ENCODE data around the gene REEP3.
"Not testable (repeated sequence)": the region's sequence is repeated elsewhere in the genome, so short reads cannot be mapped to it uniquely, and the experiment has no call there.

The REEP3 gene

DNA sequence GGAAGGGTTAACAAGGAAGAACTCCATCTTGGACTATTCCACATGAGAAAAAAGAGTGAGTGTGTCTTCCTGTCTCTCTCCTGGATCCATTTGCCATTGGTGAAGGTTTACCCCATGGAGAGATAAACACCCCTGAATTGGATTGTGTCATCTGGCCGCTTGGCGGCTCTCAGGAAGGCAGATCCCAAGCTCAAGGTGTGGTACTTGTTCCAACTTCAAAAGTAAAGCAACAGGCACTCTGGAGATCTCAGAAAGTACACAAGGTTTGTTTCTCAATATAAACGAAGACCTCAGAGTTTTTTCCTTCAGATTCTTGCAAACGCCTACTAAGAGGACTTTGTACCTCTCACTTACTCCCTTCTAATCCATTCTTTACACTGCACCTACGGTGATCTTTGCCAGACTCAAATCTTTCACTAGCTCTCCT is 116.7 kb downstream of the REEP3 start:
- no peak for ATAC-seq (replicated peaks)
- Mint-ChIP-seq H3K4me1 (ENCODE audit: low read depth in 2 of 2) (no peaks in the 10 kb centered on the region), H3K4me3 (no peak overlapping the region), H3K36me3 (ENCODE audit: insufficient read depth) (peaks cover 2% of the 10 kb centered on the region), H3K9me3 (no peaks in the 10 kb centered on the region), H3K27ac (no peak overlapping the region), H3K27me3 (peaks cover 0 to 10% of the 10 kb centered on the region in 2 donors)
- no peak for DNase-seq

DNA sequence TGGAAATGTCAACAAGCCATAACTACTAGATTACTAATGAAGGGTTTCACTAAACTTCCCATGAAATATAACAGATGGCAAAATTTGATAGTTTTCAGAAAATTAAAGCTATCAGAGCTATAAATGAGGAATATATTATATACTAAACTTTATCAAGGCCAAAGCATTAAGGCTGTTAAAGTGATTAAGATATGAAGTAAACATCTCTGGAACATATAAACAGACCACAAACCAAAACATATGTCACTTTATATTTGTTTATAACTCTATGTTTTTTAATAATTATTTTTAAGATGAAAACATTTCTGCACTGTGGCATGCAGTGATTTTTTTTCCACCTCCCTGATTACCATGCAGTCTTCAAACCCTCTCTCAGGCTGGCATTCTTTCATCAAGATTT is 120.2 kb downstream of the REEP3 start:
- Mint-ChIP-seq H3K27ac (no peak overlapping the region), H3K4me1 (ENCODE audit: low read depth in 2 of 2) (no peaks in the 10 kb centered on the region), H3K9me3 (no peaks in the 10 kb centered on the region), H3K27me3 (peaks cover 7 to 19% of the 10 kb centered on the region in 2 donors), H3K4me3 (no peak overlapping the region), H3K36me3 (ENCODE audit: insufficient read depth) (peaks cover 2% of the 10 kb centered on the region)
- ATAC-seq (replicated peaks) (no peak), DNase-seq (no peak)

DNA sequence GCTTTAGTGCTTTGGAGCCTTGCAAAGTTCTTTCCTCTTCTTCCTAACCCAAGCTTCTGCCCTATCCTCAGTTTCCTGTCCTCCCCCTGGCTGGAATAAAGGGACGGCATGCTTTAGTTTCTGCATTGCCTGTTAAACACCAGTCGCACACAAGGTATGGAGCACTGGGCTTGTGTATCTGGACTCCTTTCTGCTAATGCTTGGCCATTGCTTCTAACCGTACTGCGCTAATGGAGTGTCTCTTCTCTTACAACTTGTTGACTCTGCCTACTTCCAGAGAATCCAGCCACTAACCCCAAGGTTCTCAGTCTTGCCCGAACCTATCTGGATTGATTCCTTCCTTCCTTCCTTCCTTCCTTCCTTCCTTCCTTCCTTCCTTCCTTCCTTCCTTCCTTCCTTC is 120.6 kb downstream of the REEP3 start:
- DNase-seq (no peak), ATAC-seq (replicated peaks) (no peak)
- no peaks in the 10 kb centered on the region for H3K9me3 Mint-ChIP-seq
- no peak overlapping the region for H3K27ac Mint-ChIP-seq
- H3K27me3 Mint-ChIP-seq = peaks cover 7 to 19% of the 10 kb centered on the region in 2 donors
- no peak overlapping the region for H3K4me3 Mint-ChIP-seq
- H3K4me1 Mint-ChIP-seq (ENCODE audit: low read depth in 2 of 2) = no peaks in the 10 kb centered on the region
- H3K36me3 Mint-ChIP-seq (ENCODE audit: insufficient read depth) = peaks cover 2% of the 10 kb centered on the region

DNA sequence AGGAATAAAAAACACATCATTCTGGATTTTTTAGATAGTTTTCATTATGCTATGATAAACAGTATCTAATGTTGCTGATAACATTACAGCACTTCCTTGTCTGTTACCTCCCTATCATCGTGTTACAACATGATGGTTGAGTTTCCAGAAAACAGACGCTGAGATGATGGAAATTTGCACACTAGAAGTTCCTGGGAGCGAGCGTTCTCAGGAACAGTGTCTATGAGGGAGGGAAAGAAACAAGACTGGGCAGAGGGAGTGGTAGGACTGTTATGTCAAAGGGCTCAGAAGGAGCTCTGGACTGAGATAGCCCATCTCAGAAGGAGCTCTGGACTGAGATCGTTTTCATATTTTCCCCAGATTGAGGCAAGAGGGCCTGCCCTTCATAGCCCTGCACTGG is 121.6 kb downstream of the REEP3 start:
- DNase-seq (no peak), ATAC-seq (replicated peaks) (no peak)
- no peaks in the 10 kb centered on the region for H3K36me3 Mint-ChIP-seq (ENCODE audit: insufficient read depth)
- H3K4me3 Mint-ChIP-seq = no peak overlapping the region
- no peak overlapping the region for H3K27ac Mint-ChIP-seq
- no peaks in the 10 kb centered on the region for H3K4me1 Mint-ChIP-seq (ENCODE audit: low read depth in 2 of 2)
- H3K27me3 Mint-ChIP-seq = peaks cover 13 to 19% of the 10 kb centered on the region in 2 donors
- no peaks in the 10 kb centered on the region for H3K9me3 Mint-ChIP-seq

DNA sequence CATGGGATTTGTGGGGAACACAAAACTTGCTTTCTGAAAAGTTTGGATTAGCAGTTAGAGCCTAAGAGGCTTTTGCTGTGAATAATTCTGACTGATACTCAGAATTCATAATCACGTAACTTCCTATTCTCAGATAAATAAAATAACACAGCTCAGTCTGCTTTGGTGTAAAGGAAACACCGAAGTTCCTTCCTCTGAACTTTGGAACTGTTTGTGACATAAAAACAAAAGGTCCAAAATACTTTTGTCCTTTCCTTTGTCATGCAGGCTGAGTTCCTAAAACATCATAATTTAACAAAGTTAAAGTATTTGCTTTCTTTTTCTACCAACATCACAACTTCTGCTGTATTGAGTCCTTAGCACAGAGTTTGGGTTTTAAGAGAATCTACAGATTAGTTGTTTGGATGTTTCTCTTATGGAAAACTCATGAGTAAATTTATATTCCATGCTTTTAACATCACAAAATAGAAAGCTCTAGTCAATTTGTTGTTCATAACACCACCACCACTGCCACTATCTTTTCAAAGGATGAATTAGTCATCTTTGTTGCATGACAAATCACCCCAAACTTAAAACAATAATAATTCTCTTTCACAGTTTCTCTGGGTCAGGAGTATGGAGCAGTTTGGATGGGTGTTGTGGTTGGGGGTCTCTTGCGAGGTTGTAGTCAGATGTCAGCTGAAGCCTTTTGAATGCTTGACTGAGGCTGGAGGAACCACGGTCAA is 123.4 kb downstream of the REEP3 start:
- Mint-ChIP-seq H3K9me3 (no peaks in the 10 kb centered on the region), H3K36me3 (ENCODE audit: insufficient read depth) (no peaks in the 10 kb centered on the region), H3K27me3 (peaks cover 16 to 19% of the 10 kb centered on the region in 2 donors), H3K27ac (no peak overlapping the region), H3K4me1 (ENCODE audit: low read depth in 2 of 2) (no peaks in the 10 kb centered on the region), H3K4me3 (no peak overlapping the region)
- no peak for DNase-seq
- ATAC-seq (replicated peaks) = no peak

DNA sequence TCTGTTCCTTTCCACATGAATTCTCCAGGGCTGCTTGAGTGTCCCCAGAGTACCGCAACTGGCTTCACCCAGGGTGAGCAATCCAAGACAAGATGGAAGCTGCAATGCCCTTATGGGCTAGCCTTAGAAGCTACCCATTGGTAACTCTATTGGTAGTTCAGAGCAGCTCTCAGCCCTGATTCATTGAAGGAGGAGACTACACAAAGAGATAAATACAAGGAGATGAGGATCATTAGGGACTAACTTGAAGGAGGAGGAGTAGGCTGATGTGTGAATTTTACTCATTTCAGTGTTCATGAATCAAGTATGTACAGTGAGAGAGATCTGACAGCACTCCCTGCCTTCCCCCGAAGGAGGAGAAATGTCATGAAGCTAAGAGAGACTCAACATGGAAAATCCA is 124.0 kb downstream of the REEP3 start:
- no peak overlapping the region for H3K27ac Mint-ChIP-seq
- H3K27me3 Mint-ChIP-seq = peaks cover 16 to 19% of the 10 kb centered on the region in 2 donors
- ATAC-seq (replicated peaks) (no peak), DNase-seq (no peak)
- H3K36me3 Mint-ChIP-seq (ENCODE audit: insufficient read depth) = no peaks in the 10 kb centered on the region
- no peaks in the 10 kb centered on the region for H3K9me3 Mint-ChIP-seq
- no peak overlapping the region for H3K4me3 Mint-ChIP-seq
- no peaks in the 10 kb centered on the region for H3K4me1 Mint-ChIP-seq (ENCODE audit: low read depth in 2 of 2)

DNA sequence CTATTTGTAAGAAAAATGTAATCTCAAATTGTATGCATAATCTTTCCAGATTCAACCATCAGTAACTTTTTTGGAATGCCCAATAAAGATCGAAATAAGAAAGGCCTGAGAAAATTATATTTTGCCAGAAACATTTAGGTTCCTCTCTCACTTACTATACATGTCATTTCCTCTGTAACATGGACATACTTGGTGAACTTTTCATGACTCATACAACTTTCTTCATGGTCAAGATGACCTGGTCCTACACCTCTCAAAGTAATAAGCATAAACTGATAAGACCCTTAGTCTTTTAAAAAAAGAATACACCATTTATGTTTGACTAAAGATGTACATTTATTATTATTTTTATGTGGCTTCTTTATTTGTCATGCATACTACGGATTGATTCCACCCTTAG is 125.3 kb downstream of the REEP3 start:
- no peak overlapping the region for H3K4me3 Mint-ChIP-seq
- H3K27me3 Mint-ChIP-seq = peaks cover 16 to 19% of the 10 kb centered on the region in 2 donors
- ATAC-seq (replicated peaks) = no peak
- DNase-seq = no peak
- H3K27ac Mint-ChIP-seq = no peak overlapping the region
- no peaks in the 10 kb centered on the region for H3K4me1 Mint-ChIP-seq (ENCODE audit: low read depth in 2 of 2)
- H3K9me3 Mint-ChIP-seq = no peaks in the 10 kb centered on the region
- no peaks in the 10 kb centered on the region for H3K36me3 Mint-ChIP-seq (ENCODE audit: insufficient read depth)

DNA sequence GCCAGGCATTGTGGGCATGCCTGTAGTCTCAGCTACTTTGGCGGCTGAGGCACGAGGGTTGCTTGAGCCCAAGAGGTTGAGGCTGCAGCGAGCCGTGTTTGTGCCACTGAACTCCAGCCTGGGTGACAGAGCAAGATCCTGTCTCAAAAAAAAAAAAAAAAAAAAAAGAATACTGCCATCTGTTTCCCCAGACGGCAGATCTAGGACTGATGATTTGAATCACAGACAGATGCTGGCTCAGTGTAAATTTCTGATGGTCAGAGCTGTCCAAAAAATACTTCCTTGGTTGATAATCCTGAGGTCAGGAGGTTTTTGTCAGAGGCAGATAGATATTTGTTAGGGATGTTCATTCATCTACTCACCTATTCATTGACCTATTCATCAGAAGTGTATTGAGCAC is 130.7 kb downstream of the REEP3 start:
- no peaks in the 10 kb centered on the region for H3K9me3 Mint-ChIP-seq
- no peak overlapping the region for H3K27ac Mint-ChIP-seq
- DNase-seq = no peak
- H3K4me1 Mint-ChIP-seq (ENCODE audit: low read depth in 2 of 2) = no peaks in the 10 kb centered on the region
- no peak for ATAC-seq (replicated peaks)
- no peak overlapping the region for H3K4me3 Mint-ChIP-seq
- H3K36me3 Mint-ChIP-seq (ENCODE audit: insufficient read depth) = no peaks in the 10 kb centered on the region
- H3K27me3 Mint-ChIP-seq = peaks cover 0 to 10% of the 10 kb centered on the region in 2 donors

DNA sequence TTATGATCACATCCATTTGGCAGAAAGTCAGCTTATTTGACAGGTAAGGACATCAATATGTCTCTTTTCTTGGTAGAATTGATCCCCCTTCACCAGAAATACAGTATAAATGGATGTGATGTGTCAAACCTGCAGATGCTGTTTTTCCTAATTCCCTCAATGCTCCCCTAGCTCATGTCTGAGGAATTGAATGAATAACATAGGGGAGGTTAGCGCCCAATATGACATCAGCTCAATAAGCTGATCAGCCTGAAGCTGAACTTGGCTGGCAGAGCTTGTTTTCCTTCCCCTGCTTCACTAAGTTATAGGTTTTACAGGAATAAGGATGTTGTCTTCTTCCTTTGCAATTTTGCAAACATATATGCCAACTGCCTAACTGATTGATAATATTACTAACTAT is 132.5 kb downstream of the REEP3 start:
- Mint-ChIP-seq H3K36me3 (ENCODE audit: insufficient read depth) (no peaks in the 10 kb centered on the region), H3K27ac (no peak overlapping the region), H3K4me3 (no peak overlapping the region), H3K27me3 (no peaks in the 10 kb centered on the region), H3K4me1 (ENCODE audit: low read depth in 2 of 2) (no peaks in the 10 kb centered on the region), H3K9me3 (no peaks in the 10 kb centered on the region)
- DNase-seq (no peak), ATAC-seq (replicated peaks) (no peak)

DNA sequence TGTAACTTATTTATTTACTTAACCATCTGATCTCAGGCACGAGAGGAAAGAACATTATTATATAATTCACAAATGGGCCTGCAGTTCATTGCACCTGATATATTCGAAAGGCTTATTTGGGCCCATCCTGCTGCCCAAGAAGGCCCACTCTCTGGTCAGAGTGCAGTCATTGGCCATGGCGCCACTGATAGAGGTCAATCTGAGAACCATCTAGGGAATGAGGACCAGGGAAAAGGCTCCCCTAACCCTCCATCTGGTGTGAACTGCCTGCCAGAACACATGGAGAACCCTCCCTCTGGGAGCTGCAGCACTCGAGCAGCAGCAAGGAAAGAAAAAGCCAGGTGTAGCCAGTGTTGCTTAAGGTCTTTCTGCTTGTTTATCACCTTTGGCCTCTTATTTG is 136.6 kb downstream of the REEP3 start:
- DNase-seq (no peak), ATAC-seq (replicated peaks) (no peak)
- Mint-ChIP-seq H3K4me3 (no peak overlapping the region), H3K27me3 (no peaks in the 10 kb centered on the region), H3K36me3 (ENCODE audit: insufficient read depth) (no peaks in the 10 kb centered on the region), H3K27ac (no peak overlapping the region), H3K9me3 (no peaks in the 10 kb centered on the region), H3K4me1 (ENCODE audit: low read depth in 2 of 2) (no peaks in the 10 kb centered on the region)

DNA sequence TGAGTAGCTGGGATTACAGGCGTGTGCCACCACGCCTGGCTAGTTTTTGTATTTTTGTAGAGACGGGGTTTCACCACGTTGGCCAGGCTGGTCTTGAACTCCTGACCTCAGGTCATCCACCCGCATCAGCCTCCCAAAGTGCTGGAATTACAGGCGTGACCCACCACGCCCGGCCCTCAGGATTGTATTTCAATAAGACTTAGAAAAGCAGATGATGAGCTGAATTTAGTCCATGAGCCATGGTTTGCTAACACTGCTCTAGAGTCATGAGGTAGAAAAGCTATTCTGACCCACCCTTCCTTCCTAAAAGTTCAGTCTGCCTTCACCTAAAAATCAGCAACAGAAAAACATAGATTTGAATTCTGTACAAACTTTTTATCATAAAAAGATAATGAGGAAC is 139.7 kb downstream of the REEP3 start:
- not testable (repeated sequence) for H3K27ac Mint-ChIP-seq; ATAC-seq (replicated peaks); DNase-seq; H3K4me1 Mint-ChIP-seq (ENCODE audit: low read depth in 2 of 2); H3K4me3 Mint-ChIP-seq; H3K9me3 Mint-ChIP-seq; H3K36me3 Mint-ChIP-seq (ENCODE audit: insufficient read depth); H3K27me3 Mint-ChIP-seq

DNA sequence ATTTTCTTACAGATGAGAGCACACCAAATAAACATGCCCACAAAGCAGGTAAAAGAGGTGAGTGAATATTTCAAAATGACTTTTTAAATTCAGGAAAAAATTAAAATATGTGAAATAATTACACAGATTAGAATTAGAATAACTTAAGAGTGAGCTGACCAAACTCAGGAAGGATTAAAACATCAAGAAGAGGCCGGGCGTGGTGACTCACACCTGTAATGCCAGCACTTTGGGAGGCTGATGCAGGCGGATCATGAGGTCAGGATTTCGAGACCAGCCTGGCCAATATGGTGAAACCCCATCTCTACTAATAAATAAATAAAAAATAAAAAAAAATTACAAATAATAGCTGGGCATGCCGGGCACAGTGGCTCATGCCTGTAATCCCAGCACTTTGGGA is 140.1 kb downstream of the REEP3 start:
- no peak overlapping the region for H3K4me3 Mint-ChIP-seq
- no peak overlapping the region for H3K27ac Mint-ChIP-seq
- H3K4me1 Mint-ChIP-seq (ENCODE audit: low read depth in 2 of 2) = no peaks in the 10 kb centered on the region
- no peaks in the 10 kb centered on the region for H3K27me3 Mint-ChIP-seq
- no peak for DNase-seq
- H3K36me3 Mint-ChIP-seq (ENCODE audit: insufficient read depth) = no peaks in the 10 kb centered on the region
- no peaks in the 10 kb centered on the region for H3K9me3 Mint-ChIP-seq
- no peak for ATAC-seq (replicated peaks)

DNA sequence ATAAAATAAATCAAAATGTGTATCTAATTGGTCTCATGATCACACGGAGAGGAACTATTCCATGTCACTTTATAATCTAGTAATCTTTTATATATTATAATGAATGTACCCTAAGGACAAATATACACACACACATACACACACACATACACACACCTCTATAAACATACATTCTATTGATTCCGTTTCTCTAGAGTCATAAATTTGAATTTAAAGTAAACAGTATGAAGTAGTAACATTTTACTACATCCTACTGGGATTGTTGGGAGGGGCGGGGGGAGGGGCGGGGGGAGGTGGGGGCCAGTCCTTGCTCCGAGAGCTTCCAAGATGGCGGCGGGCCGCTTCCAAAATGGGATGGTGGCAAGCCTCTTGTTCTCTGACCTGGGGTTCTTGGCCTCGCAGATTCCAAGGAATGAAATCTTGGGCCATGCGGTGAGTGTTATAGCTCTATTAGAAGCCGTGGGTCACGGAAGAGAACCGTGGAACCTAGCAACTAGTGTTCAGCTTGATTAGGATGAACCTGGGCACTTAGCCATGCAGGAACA is 143.2 kb downstream of the REEP3 start:
- DNase-seq = no peak
- Mint-ChIP-seq H3K27ac (no peak overlapping the region), H3K9me3 (no peaks in the 10 kb centered on the region), H3K4me3 (no peak overlapping the region), H3K4me1 (ENCODE audit: low read depth in 2 of 2) (no peaks in the 10 kb centered on the region), H3K36me3 (ENCODE audit: insufficient read depth) (no peaks in the 10 kb centered on the region), H3K27me3 (no peaks in the 10 kb centered on the region)
- ATAC-seq (replicated peaks) = no peak

DNA sequence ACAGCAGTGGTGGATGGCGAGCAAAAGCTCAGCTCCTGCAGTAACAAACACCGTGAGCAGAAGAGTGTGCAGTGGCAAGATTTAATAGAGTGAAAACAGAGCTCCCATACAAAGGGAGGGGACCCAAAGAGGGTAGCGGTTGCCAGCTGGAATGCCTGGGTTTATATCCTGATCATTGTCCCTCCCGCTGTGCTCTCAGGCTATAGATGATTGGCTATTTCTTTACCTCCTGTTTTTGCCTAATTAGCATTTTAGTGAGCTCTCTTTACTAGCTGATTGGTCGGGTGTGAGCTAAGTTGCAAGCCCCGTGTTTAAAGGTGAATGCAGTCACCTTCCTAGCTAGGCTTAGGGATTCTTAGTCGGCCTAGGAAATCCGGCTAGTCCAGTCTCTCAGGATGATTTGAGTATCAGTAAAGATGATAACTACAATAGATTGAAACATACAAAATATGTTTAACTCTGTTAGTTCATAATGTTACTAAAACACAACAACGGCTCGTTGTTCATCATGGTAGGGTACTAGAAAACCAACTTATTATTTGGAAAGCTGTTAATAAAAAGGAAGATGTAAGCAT is 143.9 kb downstream of the REEP3 start:
- not testable (repeated sequence) for H3K27ac Mint-ChIP-seq; H3K4me1 Mint-ChIP-seq (ENCODE audit: low read depth in 2 of 2); H3K9me3 Mint-ChIP-seq; H3K36me3 Mint-ChIP-seq (ENCODE audit: insufficient read depth); H3K4me3 Mint-ChIP-seq; H3K27me3 Mint-ChIP-seq; ATAC-seq (replicated peaks); DNase-seq

Data from effector memory CD8-positive, alpha-beta T cell (primary cell).